Measurements from ENCODE around the gene FOXF2.

Gene FOXF2

GRCh38 chr6:1392813-1393640 lies 3.7 kb downstream of the FOXF2 start:
- no peak for DNase-seq

- DNase-seq = no peak
Measured at GRCh38 chr6:1393641-1394283, 4.4 kb downstream of the FOXF2 start.

- DNase-seq = no peak
Measured at GRCh38 chr6:1394514-1395463, 5.4 kb downstream of the FOXF2 start.

- no peak for DNase-seq
Measured at GRCh38 chr6:1395506-1395905, 6.1 kb downstream of the FOXF2 start.

- DNase-seq = no peak
Measured at GRCh38 chr6:1395941-1396908, 6.8 kb downstream of the FOXF2 start.

GRCh38 chr6:1396952-1397868 lies 7.8 kb downstream of the FOXF2 start:
- peak; percentile 60 to 66 for DNase-seq

- no peak for DNase-seq
Measured at GRCh38 chr6:1399085-1399780, 9.9 kb downstream of the FOXF2 start.

GRCh38 chr6:1400126-1400850 lies 10.9 kb downstream of the FOXF2 start:
- DNase-seq = no peak

- DNase-seq = no peak
Measured at GRCh38 chr6:1402369-1402768, 13.0 kb downstream of the FOXF2 start.

- DNase-seq = no peak
Measured at GRCh38 chr6:1402868-1403267, 13.5 kb downstream of the FOXF2 start.

- no peak for DNase-seq
Measured at GRCh38 chr6:1403851-1404712, 14.7 kb downstream of the FOXF2 start.

- DNase-seq = no peak
Measured at GRCh38 chr6:1404713-1405098, 15.3 kb downstream of the FOXF2 start.

- no peak for DNase-seq
Measured at GRCh38 chr6:1405221-1405620, 15.8 kb downstream of the FOXF2 start.

- no peak for DNase-seq
Measured at GRCh38 chr6:1406306-1407072, 17.1 kb downstream of the FOXF2 start.

GRCh38 chr6:1407499-1407990 lies 18.2 kb downstream of the FOXF2 start:
- DNase-seq = no peak

- DNase-seq = no peak
Measured at GRCh38 chr6:1409774-1410465, 20.5 kb downstream of the FOXF2 start.

- DNase-seq = no peak
Measured at GRCh38 chr6:1412901-1413300, 23.5 kb downstream of the FOXF2 start.

All from CD4-positive, alpha-beta T cell treated with Interleukin-1 beta for 1 hour (primary cell).